CD14-positive monocyte (primary cell): ENCODE measurements around the gene TTC39B. TPM values are rescaled to one million over a fixed set of nuclear protein-coding genes. Genes with fewer than 3 reads are reported as not detected.

ENCODE experiments used
- DNase-seq, 3 donors: peaks; one replicate each; pipeline ENCODE4 v3.0.0-alpha.2; 2011 to 2022
- H2AFZ ChIP-seq: 2 replicates; pipeline ENCODE4 v1.6.0; 2012; ENCODE audit warnings: mild to moderate bottlenecking, low read depth, low read length, inconsistent platforms; ENCODE audit not compliant: insufficient read depth, poor library complexity, severe bottlenecking
- H3K27ac ChIP-seq, 2 donors: 1 replicate in 1 of 2; 2 replicates in 1 of 2; pipeline ENCODE4 v1.5.1; 2012 to 2013; ENCODE audit warnings: low read length in 2 of 2, control low read depth in 1 of 2, inconsistent platforms in 1 of 2, low read depth in 1 of 2, mild to moderate bottlenecking in 1 of 2
- H3K27me3 ChIP-seq, 2 donors: one replicate each; pipeline versions ENCODE4 v1.6.0 to v1.6.1; 2011 to 2013; ENCODE audit warnings: low read length in 2 of 2; ENCODE audit not compliant: control insufficient read depth in 2 of 2, insufficient read depth in 2 of 2
- H3K36me3 ChIP-seq, 2 donors: replicated peaks in 1 of 2; 1 replicate in 1 of 2; 2 replicates in 1 of 2; pipeline versions ENCODE4 v1.5.1 to v1.6.1; 2012 to 2013; ENCODE audit warnings: low read length in 2 of 2, control low read depth in 1 of 2, inconsistent platforms in 1 of 2, mild to moderate bottlenecking in 1 of 2; ENCODE audit not compliant: insufficient read depth in 2 of 2, control insufficient read depth in 1 of 2
- H3K4me1 ChIP-seq, 2 donors: 1 replicate in 1 of 2; 2 replicates in 1 of 2; pipeline versions ENCODE4 v1.5.1 to v1.6.1; 2012 to 2013; ENCODE audit warnings: low read length in 2 of 2, control low read depth in 1 of 2, inconsistent platforms in 1 of 2, mild to moderate bottlenecking in 1 of 2, moderate library complexity in 1 of 2; ENCODE audit not compliant: insufficient read depth in 2 of 2, control insufficient read depth in 1 of 2
- H3K4me2 ChIP-seq: replicated peaks from 2 replicates; pipeline ENCODE3; 2012; ENCODE audit warnings: low read length, moderate library complexity, mild to moderate bottlenecking; ENCODE audit not compliant: poor library complexity, severe bottlenecking; ENCODE audit errors: extremely low read depth
- H3K4me3 ChIP-seq, 3 experiments: fragments of 200-600 bp in 1 of 3; sonication (generic) in 1 of 3; replicated peaks in 1 of 3; 1 replicate in 2 of 3; 2 replicates in 1 of 3; pipeline ENCODE4 v1.5.1; 2011 to 2013; ENCODE audit warnings: low read length in 3 of 3, mild to moderate bottlenecking in 3 of 3, control low read depth in 2 of 3, low read depth in 2 of 3, inconsistent platforms in 1 of 3, moderate library complexity in 1 of 3
- H3K79me2 ChIP-seq: 2 replicates; pipeline ENCODE4 v1.6.0; 2012; ENCODE audit warnings: mild to moderate bottlenecking, control low read depth, inconsistent platforms, low read length, moderate library complexity; ENCODE audit not compliant: insufficient read depth
- H3K9ac ChIP-seq: 2 replicates; pipeline ENCODE4 v1.6.0; 2017; ENCODE audit warnings: low read length, mild to moderate bottlenecking; ENCODE audit not compliant: insufficient read depth, poor library complexity, severe bottlenecking
- H3K9me3 ChIP-seq, 2 donors: replicated peaks in 1 of 2; 1 replicate in 1 of 2; 2 replicates in 1 of 2; pipeline versions ENCODE4 v1.5.1 to v1.6.1; 2012 to 2013; ENCODE audit warnings: low read length in 2 of 2, control low read depth in 1 of 2; ENCODE audit not compliant: control insufficient read depth in 1 of 2, insufficient read depth in 1 of 2
- H4K20me1 ChIP-seq: 2 replicates; pipeline ENCODE4 v1.6.0; 2012; ENCODE audit warnings: mild to moderate bottlenecking, low read length, control low read depth, moderate library complexity; ENCODE audit not compliant: insufficient read depth
- H3K27ac Mint-ChIP-seq, 7 donors: one replicate each; pipeline ENCODE4 v1.8.0; 2020; ENCODE audit warnings: mild to moderate bottlenecking in 7 of 7, mixed read lengths in 7 of 7, moderate library complexity in 6 of 7, inconsistent platforms in 2 of 7
- H3K27me3 Mint-ChIP-seq, 3 donors: one replicate each; pipeline ENCODE4 v1.8.0; 2021 to 2022; ENCODE audit warnings: low read depth in 3 of 3, mild to moderate bottlenecking in 3 of 3, mixed read lengths in 3 of 3, moderate library complexity in 3 of 3, inconsistent platforms in 1 of 3
- H3K36me3 Mint-ChIP-seq, 2 donors: one replicate each; pipeline ENCODE4 v1.8.0; 2020; ENCODE audit warnings: mixed read lengths in 2 of 2, inconsistent platforms in 1 of 2, mild to moderate bottlenecking in 1 of 2
- H3K4me1 Mint-ChIP-seq: one replicate; pipeline ENCODE4 v1.8.0; 2020; ENCODE audit warnings: mild to moderate bottlenecking, mixed read lengths
- H3K4me3 Mint-ChIP-seq, 2 donors: one replicate each; pipeline ENCODE4 v1.8.0; 2020; ENCODE audit warnings: mild to moderate bottlenecking in 2 of 2, mixed read lengths in 2 of 2, moderate library complexity in 1 of 2
- H3K9me3 Mint-ChIP-seq, 7 donors: one replicate each; pipeline ENCODE4 v1.8.0; 2020 to 2022; ENCODE audit warnings: mixed read lengths in 7 of 7, mild to moderate bottlenecking in 6 of 7, moderate library complexity in 6 of 7, inconsistent platforms in 2 of 7
- CTCF ChIP-seq: fragments of 200-600 bp; IDR thresholded peaks from one replicate; pipeline ENCODE4 v1.8.0; 2022; ENCODE audit warnings: antibody characterized with exemption, mild to moderate bottlenecking
- WGBS: methylation state at CpG from one replicate; pipeline ENCODE4 v1.1.5; 2013; ENCODE audit warnings: missing lambda C conversion rate; ENCODE audit not compliant: insufficient coverage; 5-methylcytosine and 5-hydroxymethylcytosine counted together
- intact Hi-C, 2 donors: fragments of 100-400 bp; cut with micrococcal nuclease; formaldehyde crosslinking; loops; one replicate each; pipeline versions ENCODE4 v1.15.0 to v1.15.1; 2023
- polyA plus RNA-seq, 3 donors: library from polyadenylated mRNA; depleted of rRNA in 1 of 3; unstranded in 2 of 3; stranded (reverse) in 1 of 3; fragments of 300-500 nt in 2 of 3; fragments of >200 nt in 1 of 3; fragmentation: Illumina TruSeq in 2 of 3; gene quantifications; 1 replicate in 2 of 3; 2 replicates in 1 of 3; pipeline ENCODE4 v1.2.3, GENCODE V29; 2012 to 2021

The TTC39B gene
- polyA plus RNA-seq, 3 donors: 0.87 to 5.3 (median 3.1) TPM

- Mint-ChIP-seq H3K27ac (no peak overlapping the region), H3K9me3 (no peaks in the 10 kb centered on the region), H3K36me3 (no peaks in the 10 kb centered on the region), H3K4me1 (peaks cover 3% of the 10 kb centered on the region), H3K4me3 (no peak overlapping the region), H3K27me3 (peaks cover 0 to 1% (median 0%) of the 10 kb centered on the region in 3 donors)
- Histone ChIP-seq H4K20me1 (no peaks in the 10 kb centered on the region), H3K27ac (no peak overlapping the region), H3K27me3 (no peaks in the 10 kb centered on the region), H3K9ac (no peak overlapping the region), H3K4me3 (no peak overlapping the region), H3K4me1 (no peaks in the 10 kb centered on the region), H3K79me2 (no peaks in the 10 kb centered on the region), H3K36me3 (no peaks in the 10 kb centered on the region), H3K4me2 (no peak overlapping the region), H3K9me3 (no peaks in the 10 kb centered on the region), H2AFZ (no peak overlapping the region)
- no CpG with 5 or more reads among the region's 1 CpG for WGBS
- no peak for TF ChIP-seq CTCF
- DNase-seq: no peak
- intact Hi-C loops: no loop called here
Measured at GRCh38 chr9:15253197-15253596, 53.8 kb downstream of the TTC39B start.

- Mint-ChIP-seq H3K27me3 (peaks cover 0 to 1% (median 0%) of the 10 kb centered on the region in 3 donors), H3K27ac (no peak overlapping the region), H3K4me1 (peaks cover 9% of the 10 kb centered on the region)
Measured at GRCh38 chr9:15249981-15250380, 57.0 kb downstream of the TTC39B start.

More at GRCh38 chr9:15249981-15250380, 57.0 kb downstream of the TTC39B start:
- no peak overlapping the region for H2AFZ ChIP-seq
- no peaks in the 10 kb centered on the region for H3K36me3 ChIP-seq
- H3K36me3 Mint-ChIP-seq: no peaks in the 10 kb centered on the region
- no peak for DNase-seq
- H3K79me2 ChIP-seq: no peaks in the 10 kb centered on the region
- H3K4me1 ChIP-seq: no peaks in the 10 kb centered on the region
- H3K4me3 ChIP-seq: no peak overlapping the region
- TF ChIP-seq CTCF: no peak
- H3K9ac ChIP-seq: no peak overlapping the region
- intact Hi-C loops: no loop called here
- H3K4me2 ChIP-seq: no peak overlapping the region
- WGBS: 96% methylated on average over 3 of the region's 3 CpGs
- no peaks in the 10 kb centered on the region for H3K9me3 ChIP-seq
- no peak overlapping the region for H3K4me3 Mint-ChIP-seq
- H3K9me3 Mint-ChIP-seq: no peaks in the 10 kb centered on the region
- H3K27me3 ChIP-seq: no peaks in the 10 kb centered on the region
- H4K20me1 ChIP-seq: no peaks in the 10 kb centered on the region
- H3K27ac ChIP-seq: no peak overlapping the region
